Stimulated activated CD4-positive, alpha-beta T cell treated with anti-CD3 and anti-CD28 coated beads, Interleukin-2, amount 100 ng/mL, for 48 hours (primary cell): ENCODE results near the gene TOGARAM2.

ENCODE experiments used
- DNase-seq, 2 donors: peaks; one replicate each; pipeline ENCODE4 v3.0.0-alpha.2; 2020

Gene TOGARAM2

GRCh38 chr2:29024882-29025430 is 43.9 kb downstream of the TOGARAM2 start:
- no peak for DNase-seq

- DNase-seq: no peak
Measured at GRCh38 chr2:29025711-29026110, 44.6 kb downstream of the TOGARAM2 start.

DNA sequence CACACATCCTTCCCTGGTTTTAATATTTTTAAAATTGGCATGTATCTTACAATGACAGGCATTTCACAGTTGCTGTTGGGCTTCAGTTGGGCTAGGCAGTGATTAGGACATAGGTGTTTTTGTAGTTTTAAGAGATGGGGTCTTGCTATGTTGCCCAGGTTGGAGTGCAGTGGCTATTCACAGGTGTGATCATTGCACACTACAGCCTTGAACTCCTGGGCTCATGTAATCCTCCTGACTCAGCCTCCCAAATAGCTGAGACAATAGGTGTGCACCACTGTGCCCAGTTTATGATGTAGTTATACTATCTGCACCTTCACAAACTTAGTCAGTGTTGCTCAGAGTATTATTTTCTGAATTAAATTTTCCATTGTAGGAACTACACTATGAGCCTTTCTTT is 49.9 kb downstream of the TOGARAM2 start:
- no peak for DNase-seq

DNA sequence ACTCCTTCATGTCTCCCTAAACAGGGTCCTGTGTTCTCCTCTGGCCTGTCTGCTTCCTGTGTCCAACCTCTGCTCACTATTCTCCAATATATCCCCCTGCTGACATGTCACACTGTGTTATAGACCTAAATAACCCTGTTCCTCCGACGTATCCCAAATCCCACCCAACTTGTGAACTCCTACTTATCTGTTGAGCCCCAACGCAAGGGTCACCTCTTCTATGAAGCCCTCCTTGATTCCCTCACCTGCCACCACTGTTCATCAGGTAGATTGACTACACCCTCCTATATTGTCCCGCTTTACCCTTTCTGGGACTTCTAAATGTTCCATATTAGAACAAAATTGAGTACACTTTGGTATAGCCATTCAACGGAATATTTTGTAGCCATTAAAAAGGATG is 51.1 kb downstream of the TOGARAM2 start:
- no peak for DNase-seq

DNA sequence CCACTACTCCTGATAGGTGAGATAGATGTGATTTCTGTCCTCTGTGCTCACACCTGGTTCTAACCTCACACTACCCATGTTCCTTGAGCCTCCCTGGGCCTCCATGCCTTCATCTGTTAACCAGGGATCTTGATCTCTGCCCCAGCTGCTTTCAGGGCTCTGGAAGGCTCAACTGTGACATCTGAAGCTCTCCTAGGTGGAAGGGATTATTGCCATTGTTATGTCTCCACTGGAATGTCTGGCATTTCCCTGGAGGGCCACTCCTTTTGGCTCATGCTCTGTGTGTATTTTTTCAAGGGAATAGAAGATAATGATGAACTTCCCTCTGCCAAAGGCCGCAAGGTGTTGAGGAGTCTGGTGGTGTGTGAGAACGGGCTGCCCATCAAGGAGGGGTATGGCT is 52.1 kb downstream of the TOGARAM2 start:
- no peak for DNase-seq

GRCh38 chr2:29033656-29034055 is 52.6 kb downstream of the TOGARAM2 start:
- DNase-seq: no peak

DNA sequence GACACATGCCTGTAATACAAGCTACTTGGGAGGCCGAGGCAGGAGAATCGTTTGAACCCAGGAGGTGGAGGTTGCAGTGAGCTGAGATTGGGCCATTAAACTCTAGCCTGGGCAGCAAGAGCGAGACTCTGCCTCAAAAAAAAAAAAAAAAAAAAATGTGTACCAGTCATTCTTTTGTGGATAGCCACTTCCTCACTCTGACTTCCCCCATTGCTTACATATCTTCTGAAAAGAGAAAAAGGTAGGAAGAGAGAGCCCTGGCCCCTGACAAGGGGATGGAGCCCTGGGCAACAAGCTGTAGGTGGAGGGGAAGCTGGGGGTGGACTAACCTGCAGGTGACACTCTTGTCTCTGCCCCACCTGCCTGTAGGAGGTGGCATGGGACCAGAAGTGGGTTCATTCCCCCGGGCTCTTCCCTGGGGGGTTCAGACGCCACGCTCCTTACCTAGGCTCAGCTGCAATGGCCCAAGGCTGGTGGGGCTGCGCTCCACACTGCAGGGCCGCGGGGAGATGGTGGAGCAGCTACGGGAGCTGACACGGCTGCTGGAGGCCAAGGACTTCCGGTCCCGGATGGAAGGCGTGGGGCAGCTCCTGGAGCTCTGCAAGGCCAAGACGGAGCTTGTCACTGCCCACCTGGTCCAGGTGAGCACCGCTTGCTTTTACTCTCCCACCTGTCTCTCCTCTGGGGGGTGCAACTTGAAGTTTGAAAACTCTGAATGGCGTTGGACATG is 54.1 kb downstream of the TOGARAM2 start:
- no peak for DNase-seq

DNA sequence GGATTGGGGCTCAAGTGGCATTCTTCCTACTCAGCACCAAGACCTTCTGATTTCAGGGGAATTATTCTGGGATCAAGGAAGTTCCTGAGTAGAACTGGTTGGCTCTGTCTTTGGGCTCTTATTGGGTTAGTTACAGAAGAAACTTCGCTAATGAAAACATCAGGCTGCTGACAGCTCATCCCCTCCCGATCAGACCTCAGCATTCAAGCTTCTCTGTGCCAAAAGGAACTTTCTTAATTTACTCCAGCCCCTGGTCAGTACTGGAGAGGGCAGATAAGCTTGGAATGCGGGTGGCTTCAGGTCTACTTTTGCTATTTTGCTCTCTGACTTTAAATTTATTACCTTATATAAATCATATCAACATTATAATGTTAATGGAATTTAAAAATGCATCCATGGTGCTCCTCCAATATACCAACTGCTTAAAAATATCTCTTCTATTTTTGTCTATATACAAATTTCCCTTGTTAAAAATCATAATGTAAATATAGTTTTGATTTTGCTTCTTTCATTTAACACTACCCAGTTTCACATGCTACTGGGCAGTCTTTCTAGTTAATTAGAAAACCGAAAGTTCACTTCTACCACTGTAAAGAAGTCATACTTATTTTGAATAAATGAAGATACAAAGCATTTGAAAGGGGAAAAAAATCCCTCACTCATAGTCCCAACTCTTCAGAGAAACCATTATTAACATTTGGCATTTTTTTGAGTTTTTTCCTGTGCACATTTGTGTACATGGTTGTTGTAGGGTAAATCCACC is 58.8 kb downstream of the TOGARAM2 start:
- no peak for DNase-seq

- no peak for DNase-seq
Measured at GRCh38 chr2:29040552-29040951, 59.5 kb downstream of the TOGARAM2 start.

GRCh38 chr2:29041161-29041660 is 60.1 kb downstream of the TOGARAM2 start:
- DNase-seq: no peak

GRCh38 chr2:29042561-29043075 is 61.5 kb downstream of the TOGARAM2 start:
- DNase-seq: no peak

- no peak for DNase-seq
Measured at GRCh38 chr2:29044459-29044858, 63.4 kb downstream of the TOGARAM2 start.

GRCh38 chr2:29046321-29046720 is 65.2 kb downstream of the TOGARAM2 start:
- DNase-seq: no peak

DNA sequence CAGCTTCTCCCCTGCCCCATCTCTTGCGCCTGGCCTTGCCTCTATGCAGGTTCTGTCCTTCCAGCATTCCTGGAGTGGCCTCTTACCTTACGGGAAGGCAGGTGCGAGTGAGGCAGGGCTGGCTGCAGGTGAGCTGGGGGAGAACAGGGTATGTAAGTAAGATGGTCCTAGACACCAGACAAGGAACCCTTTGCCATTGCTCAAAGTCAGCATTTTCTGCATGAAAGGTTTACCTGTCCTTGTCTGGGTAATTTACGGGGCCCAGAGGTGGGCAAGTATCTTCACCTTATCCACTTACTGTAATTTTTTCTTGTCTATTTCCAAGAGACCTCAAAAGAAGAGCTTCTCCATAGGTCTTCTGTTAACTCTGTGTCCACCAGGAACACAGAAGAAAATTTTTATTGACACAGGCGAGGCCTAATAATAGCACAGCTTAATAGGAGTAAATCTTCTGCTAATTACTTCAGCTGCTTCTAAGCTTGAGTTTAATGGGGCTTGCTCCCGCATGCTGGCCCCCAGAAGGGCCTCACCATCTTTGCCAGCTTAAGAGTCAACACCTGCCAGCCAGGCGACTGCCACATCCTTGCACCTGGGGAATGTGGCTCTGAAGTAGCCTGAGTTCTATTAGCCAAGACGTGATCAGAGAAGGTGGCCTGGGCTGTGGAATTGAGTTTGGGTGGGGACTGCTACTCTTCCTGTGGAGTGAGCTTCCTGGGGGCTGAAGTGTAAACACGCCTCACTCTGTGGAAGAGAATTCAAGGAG is 66.2 kb downstream of the TOGARAM2 start:
- DNase-seq: no peak

DNA sequence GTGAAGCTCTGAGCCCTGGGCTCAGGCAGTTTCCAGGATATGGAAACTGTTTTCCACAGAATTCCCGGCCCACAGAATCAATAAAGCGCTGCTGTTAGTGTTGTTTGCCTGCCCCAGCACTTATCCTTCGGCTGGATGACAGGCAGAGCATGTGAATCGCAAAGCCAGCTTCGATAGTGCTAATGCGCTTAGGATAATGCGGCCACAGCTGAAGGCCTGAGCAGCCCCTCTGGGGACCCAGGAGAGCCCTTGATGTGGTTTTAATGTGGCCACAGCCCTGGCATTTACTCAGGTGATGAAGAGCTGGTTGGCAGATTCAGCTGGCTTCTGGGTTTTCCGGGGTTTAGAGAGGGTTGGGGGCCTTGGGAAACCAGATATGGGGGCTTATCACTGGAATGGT is 69.5 kb downstream of the TOGARAM2 start:
- no peak for DNase-seq

DNA sequence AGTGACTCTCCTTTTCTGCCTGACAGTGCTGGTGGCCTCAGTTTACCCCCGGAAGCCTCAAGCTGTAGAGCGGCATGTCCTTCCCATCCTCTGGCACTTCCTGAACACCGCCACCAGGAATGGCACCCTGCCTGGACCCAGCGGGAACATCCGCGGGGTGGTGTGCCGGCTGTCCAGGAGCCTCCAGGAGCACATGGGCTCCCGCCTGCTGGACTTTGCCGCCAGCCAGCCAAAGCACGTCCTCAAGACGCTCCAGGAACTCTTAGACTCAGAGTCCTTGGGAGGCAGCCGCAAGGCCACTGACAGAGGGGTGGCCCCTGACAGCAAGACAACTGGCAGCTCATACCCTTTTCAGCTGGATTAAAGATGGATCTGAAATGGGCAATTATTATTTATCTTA is 70.6 kb downstream of the TOGARAM2 start:
- no peak for DNase-seq

DNA sequence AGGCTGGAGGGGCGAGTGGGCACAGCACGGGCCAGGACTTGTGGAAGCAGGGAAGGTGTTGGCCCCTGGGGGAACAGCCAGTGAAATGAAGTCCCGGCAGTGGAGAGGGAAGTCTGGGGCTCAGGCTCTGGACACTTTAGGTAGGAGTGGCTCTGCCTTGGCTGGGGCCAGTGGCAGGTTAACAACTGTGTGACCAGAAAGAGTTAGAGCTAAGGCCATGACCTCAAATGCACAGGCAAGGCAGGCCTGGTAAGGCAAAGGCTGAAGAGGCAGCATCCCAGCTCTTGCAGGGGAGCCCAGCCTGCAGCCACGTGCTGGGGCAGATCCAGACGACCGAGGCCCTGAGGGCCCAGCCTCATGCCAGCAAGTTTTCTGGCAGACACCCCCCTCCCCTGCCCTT is 71.7 kb downstream of the TOGARAM2 start:
- DNase-seq: no peak

- DNase-seq: no peak
Measured at GRCh38 chr2:29053223-29053622, 72.1 kb downstream of the TOGARAM2 start.

GRCh38 chr2:29053670-29054400 is 72.7 kb downstream of the TOGARAM2 start:
- no peak for DNase-seq

DNA sequence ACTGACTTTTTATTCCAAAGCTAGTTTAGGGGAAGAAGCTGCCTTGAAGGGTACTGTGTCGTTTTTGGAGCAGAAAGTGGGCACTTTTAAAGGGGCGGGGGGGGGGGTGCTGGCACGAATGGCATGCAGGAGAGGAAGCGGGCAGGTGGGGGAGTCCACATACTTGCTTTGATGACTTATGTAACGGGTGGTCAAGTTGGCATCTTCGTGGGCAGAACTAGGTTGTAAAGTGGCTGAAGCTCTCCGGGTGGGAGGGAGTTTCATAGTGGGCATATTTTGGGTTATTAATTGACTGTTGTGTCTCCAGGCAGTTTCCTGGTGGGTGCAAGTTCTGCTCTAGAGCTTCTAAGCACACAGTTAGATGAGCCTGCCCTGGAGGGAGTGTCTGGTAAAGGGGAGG is 73.3 kb downstream of the TOGARAM2 start:
- DNase-seq: no peak

DNA sequence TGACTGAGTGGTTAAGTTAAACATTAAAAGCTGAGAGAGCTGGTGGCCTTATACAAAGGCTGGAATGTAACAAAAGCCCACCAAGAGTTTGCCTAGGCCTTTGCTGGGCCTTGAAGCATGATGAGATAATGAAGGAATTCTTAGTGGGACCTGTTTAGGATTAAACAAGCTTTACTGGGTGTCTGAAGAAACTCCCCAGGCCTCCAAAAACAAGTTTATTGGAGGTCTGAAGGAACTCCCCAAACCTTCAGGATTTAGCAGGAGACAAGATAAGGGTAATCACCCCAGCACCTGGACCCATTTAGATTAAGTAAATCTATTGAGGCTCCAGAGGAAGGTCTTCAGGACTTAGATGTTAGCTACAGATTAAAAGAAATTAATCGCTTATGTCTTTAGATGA is 74.5 kb downstream of the TOGARAM2 start:
- no peak for DNase-seq

- no peak for DNase-seq
Measured at GRCh38 chr2:29056452-29056851, 75.4 kb downstream of the TOGARAM2 start.
